BJ (cell line): ENCODE measurements around the gene LAMA3. TPM values are rescaled to one million over a fixed set of nuclear protein-coding genes. Genes with fewer than 3 reads are reported as not detected.

Source experiments
- CTCF ChIA-PET: fragments of 350-600 bp; formaldehyde crosslinking; extraction: SDS; loops from one replicate; lab custom pipeline; 2021; ENCODE audit warnings: antibody characterized with exemption, inconsistent platforms; lab: Yijun Ruan, JAX
- POLR2A ChIA-PET: fragments of 300-600 bp; sonication (Branson Sonifier 250); formaldehyde crosslinking; extraction: SDS; loops from one replicate; lab custom pipeline; 2021; ENCODE audit warnings: antibody characterized with exemption; lab: Charles Lee
- DNase-seq: peaks from one replicate; pipeline ENCODE4 v3.0.0-alpha.2; 2011; ENCODE audit warnings: low read depth
- H3K27me3 ChIP-seq: 2 replicates; pipeline ENCODE4 v1.6.0; 2011; ENCODE audit warnings: low read length; ENCODE audit not compliant: control insufficient read depth, insufficient read depth
- H3K36me3 ChIP-seq: 2 replicates; pipeline ENCODE4 v1.5.1; 2011; ENCODE audit warnings: low read length; ENCODE audit not compliant: control insufficient read depth, insufficient read depth
- H3K4me3 ChIP-seq: 2 replicates; pipeline ENCODE4 v1.5.1; 2011; ENCODE audit warnings: low read depth, mild to moderate bottlenecking, control low read depth, low read length
- CTCF ChIP-seq: IDR thresholded peaks from 2 replicates; pipeline ENCODE4 v1.5.1; 2011; ENCODE audit warnings: low read depth, mild to moderate bottlenecking, control low read depth, inconsistent platforms, low read length, moderate library complexity; ENCODE audit not compliant: insufficient read depth
- polyA plus RNA-seq: library from polyadenylated mRNA; depleted of rRNA; stranded (reverse); fragments of >200 nt; gene quantifications from 2 replicates; pipeline ENCODE4 v1.2.3, GENCODE V29; 2011

LAMA3 gene
- polyA plus RNA-seq, 1 experiment, result 5.6 TPM

DNA sequence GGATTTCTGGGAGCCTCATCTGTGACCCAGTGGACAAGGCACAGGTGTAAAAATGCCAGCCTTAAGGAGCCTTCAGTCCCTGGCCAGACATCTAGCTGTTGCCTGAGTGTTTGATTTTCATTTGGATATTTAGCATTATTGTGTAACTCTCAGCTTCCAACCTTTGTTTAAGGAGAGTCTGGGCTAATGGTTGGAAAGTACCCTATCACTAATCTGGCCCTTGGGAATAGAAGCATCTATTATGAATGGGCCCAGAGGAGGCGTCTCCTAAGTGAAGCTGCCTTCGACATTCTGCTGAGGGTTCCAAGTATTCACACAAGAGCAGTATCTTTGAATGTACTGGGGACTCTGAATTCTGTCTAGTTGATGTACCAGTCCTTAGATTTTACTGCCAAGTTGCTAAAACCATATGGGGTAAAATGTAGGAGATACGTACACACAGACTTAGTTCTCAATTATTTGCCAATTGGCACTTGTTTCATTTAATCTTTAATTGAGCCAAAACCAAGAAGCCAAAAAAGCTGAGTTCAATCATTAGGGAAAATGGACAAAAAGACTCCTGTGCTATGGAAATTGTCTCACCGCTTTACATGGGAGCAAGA lies 19.3 kb upstream of the LAMA3 start:
- TF ChIP-seq CTCF, result no peak
- no peak overlapping the region for H3K4me3 ChIP-seq
- no peak for DNase-seq
- ChIA-PET CTCF (no interaction called here), POLR2A (no interaction called here)
- H3K36me3 ChIP-seq, result no peaks in the 10 kb centered on the region
- peaks cover 4% of the 10 kb centered on the region for H3K27me3 ChIP-seq

- no peak for DNase-seq
- ChIA-PET CTCF (interaction anchor here (1.1 to 1.3 kb wide), 4 partner anchors 8 to 48 kb away, joined by 3 read pairs; no protein-coding TSS in a partner anchor), POLR2A (interaction anchor here (0.6 kb wide), 1 partner anchor 13 kb away, joined by 3 read pairs; no protein-coding TSS in a partner anchor)
Measured at GRCh38 chr18:23671564-23671963, 17.7 kb upstream of the LAMA3 start.

GRCh38 chr18:23673725-23674124 lies 15.5 kb upstream of the LAMA3 start:
- TF ChIP-seq CTCF, result no peak
- DNase-seq, result no peak
- POLR2A ChIA-PET, result no interaction called here
- Histone ChIP-seq H3K36me3 (no peaks in the 10 kb centered on the region), H3K27me3 (peaks cover 3% of the 10 kb centered on the region), H3K4me3 (no peak overlapping the region)
- CTCF ChIA-PET, result no interaction called here

More at GRCh38 chr18:23671564-23671963, 17.7 kb upstream of the LAMA3 start:
- H3K27me3 ChIP-seq, result peaks cover 4% of the 10 kb centered on the region
- TF ChIP-seq CTCF, result no peak
- H3K4me3 ChIP-seq, result no peak overlapping the region
- H3K36me3 ChIP-seq, result no peaks in the 10 kb centered on the region

DNA sequence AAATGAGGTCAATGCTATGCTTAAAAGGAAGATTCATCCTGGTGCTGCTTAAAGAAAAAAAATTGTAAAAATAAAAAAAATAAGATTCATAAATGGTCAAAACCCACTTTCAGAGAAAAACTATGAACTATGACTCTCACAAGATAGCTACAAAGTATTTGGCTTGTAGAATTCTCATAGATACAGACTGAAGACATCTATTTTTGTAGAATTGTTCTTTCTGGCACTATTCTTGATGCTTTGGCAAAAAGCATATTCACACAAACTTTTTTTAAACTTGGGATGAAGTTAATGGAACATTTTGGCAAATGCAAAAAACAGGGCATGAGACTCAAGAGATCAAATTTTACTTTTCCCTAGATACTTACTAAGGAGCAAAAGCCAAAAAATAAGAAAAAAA lies 14.0 kb upstream of the LAMA3 start:
- POLR2A ChIA-PET, result no interaction called here
- peaks cover 3% of the 10 kb centered on the region for H3K27me3 ChIP-seq
- H3K36me3 ChIP-seq, result no peaks in the 10 kb centered on the region
- TF ChIP-seq CTCF, result no peak
- CTCF ChIA-PET, result interaction anchor here (0.9 kb wide), 1 partner anchor 28 kb away, joined by 3 read pairs; no protein-coding TSS in a partner anchor
- DNase-seq, result no peak
- H3K4me3 ChIP-seq, result no peak overlapping the region

GRCh38 chr18:23675896-23676295 lies 13.4 kb upstream of the LAMA3 start:
- TF ChIP-seq CTCF, result no peak
- CTCF ChIA-PET, result interaction anchor here (0.9 kb wide), 1 partner anchor 27 kb away, joined by 3 read pairs; no protein-coding TSS in a partner anchor

More at GRCh38 chr18:23675896-23676295, 13.4 kb upstream of the LAMA3 start:
- Histone ChIP-seq H3K4me3 (no peak overlapping the region), H3K27me3 (peaks cover 3% of the 10 kb centered on the region), H3K36me3 (no peaks in the 10 kb centered on the region)
- no peak for DNase-seq
- POLR2A ChIA-PET, result interaction anchor here (0.6 kb wide), 1 partner anchor 134 kb away, joined by 13 read pairs; no protein-coding TSS in a partner anchor
